Activated CD4-positive, alpha-beta T cell treated with anti-CD3 and anti-CD28 coated beads, Interleukin-10, Interleukin-2, amounts not matched to agents 100 ng/mL and 50 ng/mL, durations not matched to agents 16 hours and 8 hours (primary cell): ENCODE data around the gene SIL1.
A peak's percentile ranks its signal among the peaks of the same experiment; 100 is the strongest.
"Not testable (repeated sequence)": the region's sequence is repeated elsewhere in the genome, so short reads cannot be mapped to it uniquely, and the experiment has no call there.

ENCODE experiments used
- DNase-seq: peaks from one replicate; pipeline ENCODE4 v3.0.0-alpha.2; 2020

Gene SIL1

DNA sequence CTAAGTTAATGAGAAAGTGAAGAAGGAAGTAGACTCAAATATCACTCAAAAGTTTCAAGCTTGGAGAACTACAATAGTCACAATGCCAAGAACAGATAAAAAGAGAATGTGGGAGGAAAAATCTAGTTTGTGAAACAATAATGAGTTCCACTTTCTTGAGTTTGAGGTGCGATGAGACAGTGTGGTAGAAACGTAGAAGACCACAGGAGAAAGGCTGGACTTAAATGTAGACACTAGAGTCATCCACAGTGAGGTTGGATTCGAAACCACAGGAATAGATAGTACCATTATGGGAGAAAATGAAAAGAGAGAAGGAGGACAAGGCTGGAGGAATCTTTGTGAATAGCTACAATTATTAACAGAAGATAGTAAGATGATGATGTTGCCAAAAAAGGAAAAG, 182.0 kb downstream of the SIL1 start:
- no peak for DNase-seq

DNA sequence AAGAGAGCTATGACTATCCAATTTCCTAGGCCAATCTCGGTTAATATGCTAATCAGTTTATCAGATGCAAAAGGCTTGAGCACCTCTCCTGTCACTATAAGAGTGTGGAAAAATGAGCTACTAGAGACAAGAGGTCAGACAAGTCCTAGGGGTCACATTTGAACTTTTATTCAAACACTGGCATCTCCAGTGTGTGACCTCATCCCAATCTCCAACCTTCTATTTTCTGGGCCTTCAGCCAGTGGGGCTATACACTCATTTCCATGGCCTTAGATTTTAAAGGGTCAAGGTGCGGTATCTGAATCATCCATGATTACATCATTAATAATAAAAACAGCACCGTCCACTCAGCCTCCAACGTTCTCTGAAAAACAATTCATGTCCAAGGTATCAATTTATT, 183.4 kb downstream of the SIL1 start:
- DNase-seq, result no peak

- DNase-seq, result no peak
Measured at GRCh38 chr5:139012176-139012575, 186.0 kb downstream of the SIL1 start.

DNA sequence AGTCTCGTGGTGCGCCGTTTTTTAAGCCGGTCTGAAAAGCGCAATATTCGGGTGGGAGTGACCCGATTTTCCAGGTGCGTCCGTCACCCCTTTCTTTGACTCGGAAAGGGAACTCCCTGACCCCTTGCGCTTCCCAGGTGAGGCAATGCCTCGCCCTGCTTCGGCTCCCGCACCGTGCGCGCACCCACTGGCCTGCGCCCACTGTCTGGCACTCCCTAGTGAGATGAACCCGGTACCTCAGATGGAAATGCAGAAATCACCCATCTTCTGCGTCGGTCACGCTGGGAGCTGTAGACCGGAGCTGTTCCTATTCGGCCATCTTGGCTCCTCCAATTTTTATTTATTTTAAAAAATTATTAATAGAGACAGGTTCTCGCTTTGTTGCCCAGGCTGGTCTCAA, 187.0 kb downstream of the SIL1 start:
- not testable (repeated sequence) for DNase-seq

- DNase-seq, result no peak
Measured at GRCh38 chr5:139004374-139005307, 193.5 kb downstream of the SIL1 start.

- DNase-seq, result no peak
Measured at GRCh38 chr5:138999674-139000073, 198.5 kb downstream of the SIL1 start.

- DNase-seq, result no peak
Measured at GRCh38 chr5:138998521-138998920, 199.6 kb downstream of the SIL1 start.

DNA sequence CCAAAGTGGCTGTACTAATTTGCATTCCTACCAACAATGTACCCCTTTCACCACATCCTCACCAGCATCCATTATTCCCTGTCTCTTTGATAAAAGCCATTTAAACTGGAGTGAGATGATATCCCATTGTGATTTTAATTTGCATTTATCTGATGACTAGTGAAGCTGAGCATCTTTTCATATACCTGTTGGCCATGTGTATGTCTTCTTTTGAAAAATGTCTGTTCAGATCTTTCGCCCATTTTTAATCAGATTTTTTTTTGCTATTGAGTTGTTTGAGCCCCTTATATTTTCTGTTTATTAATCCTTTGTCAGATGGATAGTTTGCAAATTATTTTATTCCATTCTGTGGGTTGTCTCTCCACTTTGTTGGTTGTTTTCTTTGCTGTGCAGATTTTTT, 202.0 kb downstream of the SIL1 start:
- no peak for DNase-seq

- DNase-seq, result no peak
Measured at GRCh38 chr5:138990986-138991590, 207.1 kb downstream of the SIL1 start.

DNA sequence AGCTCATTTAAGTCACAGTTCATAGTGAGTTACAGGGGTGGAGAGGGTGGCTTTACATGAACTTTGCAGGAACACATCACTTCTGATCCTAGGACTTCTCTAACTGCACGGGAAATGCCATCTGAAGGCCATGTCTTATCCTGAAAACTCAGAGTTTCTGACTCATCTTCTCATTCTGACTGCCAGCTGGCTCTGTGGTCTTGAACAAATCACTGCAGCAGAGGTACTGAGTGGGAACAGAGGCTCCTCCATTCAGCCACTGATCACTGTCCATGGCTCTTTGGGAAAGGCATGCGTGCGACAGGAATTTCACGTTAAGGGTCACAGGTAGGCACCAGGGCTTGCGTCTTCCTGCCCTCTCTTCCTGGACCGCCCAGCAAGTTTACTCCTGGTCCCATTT, 208.4 kb downstream of the SIL1 start:
- DNase-seq, result no peak

DNA sequence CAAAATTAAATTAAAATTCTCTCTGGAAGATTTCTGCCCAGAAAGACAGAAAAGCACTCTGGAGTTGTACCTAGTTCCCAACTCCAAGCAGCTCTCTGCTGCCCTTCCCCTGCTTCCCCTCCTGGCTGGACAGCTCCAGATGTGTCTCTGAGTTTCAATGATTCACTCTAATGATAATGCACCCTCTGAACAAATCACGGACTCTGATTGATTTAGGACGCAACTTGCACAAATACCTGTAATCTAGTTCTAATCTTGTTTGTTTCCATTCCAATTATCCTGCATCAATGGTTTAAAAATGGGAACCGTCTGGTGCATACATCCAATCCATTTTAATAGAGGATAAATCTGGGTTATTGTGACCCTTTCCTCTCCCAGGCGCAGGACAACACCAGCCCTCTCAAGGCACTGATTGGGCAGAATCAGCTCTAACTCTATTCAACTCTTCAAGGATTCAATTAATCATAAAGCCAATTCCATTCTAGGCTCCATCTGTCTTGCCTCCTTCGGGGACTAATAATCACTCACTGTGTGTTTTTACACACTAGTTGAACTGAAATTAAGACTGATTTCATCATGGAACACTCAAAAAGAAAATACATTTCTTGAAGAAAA, 211.9 kb downstream of the SIL1 start:
- DNase-seq, result no peak

GRCh38 chr5:138985683-138986082, 212.5 kb downstream of the SIL1 start:
- DNase-seq, result no peak

- no peak for DNase-seq
Measured at GRCh38 chr5:138985256-138985655, 212.9 kb downstream of the SIL1 start.

DNA sequence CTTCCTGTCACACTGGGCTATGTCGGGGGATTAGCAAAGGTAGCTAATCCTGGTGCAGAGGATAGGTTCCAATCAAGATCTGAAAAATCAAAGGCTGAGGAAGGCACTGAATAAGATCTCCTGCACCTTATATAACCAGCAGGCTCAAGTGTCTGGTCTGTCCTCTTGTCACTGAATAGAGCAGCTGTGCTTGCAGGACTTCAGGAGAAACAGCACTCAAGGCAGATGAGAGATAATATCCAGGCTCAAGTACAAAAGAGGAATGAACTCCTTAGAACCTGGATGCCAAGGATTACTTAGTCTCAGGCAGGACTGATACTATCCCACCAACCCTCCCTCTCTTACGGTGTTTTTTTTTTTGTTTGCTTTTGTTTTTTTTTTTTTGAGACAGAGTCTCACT, 214.2 kb downstream of the SIL1 start:
- DNase-seq, result no peak

GRCh38 chr5:138981586-138981985, 216.6 kb downstream of the SIL1 start:
- DNase-seq, result peak; percentile 34

GRCh38 chr5:138981131-138981530, 217.0 kb downstream of the SIL1 start:
- no peak for DNase-seq

GRCh38 chr5:138980441-138980840, 217.7 kb downstream of the SIL1 start:
- DNase-seq, result no peak

DNA sequence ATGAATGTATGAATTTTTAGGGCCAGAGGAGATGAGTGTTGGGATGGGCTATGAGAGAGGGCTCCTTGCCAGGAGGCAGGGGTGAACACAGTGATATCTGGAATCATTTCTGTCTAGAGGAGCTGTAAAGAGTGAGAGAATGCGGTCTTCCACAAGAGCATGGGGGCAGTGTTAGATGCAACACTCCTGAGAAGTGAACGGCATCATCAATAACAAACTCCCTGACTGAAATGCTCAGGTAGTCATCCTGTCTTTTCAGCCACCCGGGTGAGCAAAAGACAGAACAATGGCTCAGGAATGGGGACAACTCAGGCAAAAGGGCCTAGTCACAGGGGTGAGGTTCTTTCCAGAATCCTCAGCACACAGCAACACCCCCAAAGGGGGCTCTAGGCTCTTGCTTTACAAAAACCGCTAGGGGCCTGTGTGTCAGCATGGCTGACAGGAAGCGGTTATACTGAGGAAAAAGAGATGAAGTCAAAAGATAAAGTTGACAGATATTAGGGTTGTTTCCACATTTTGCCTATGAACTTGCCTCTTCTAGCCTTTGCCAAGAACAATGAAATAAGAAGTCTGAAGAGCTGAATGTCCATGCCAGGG, 218.4 kb downstream of the SIL1 start:
- DNase-seq, result peak; percentile 62

DNA sequence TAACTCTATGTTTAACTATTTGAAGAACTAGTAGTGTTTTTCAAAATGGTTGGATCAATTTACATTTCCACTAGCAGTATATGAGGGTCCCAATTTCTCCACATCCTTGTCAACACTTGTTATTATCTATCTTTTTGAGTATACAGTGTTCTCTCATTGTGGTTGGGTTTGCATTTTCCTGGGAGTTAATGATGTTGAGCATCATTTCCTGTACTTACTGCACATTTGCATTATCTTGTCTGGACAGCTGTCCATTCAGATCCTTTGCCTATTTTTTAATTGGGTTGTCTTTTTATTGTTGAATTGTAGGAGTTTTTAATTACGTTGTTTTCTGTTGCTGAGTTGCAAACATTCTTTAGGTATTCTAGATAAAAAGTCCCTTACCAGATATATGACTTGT, 219.6 kb downstream of the SIL1 start:
- DNase-seq, result no peak

DNA sequence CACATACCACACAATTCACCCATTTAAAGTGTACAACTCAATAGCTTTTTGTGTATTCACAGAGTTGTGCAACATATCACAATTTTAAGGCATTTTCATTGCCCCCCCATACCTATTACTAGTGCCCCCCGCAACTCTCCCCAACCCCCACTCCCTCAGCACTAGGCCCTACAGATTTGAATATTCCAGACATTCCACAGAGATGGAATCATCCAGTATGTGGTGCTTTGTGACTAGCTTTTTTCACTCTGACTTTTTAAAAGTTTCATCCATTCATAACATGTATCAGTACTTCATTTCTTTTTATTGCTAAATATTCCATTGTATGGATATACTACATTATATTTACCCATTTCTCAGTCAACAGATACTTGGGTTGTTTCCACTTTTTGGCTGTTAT, 220.1 kb downstream of the SIL1 start:
- no peak for DNase-seq

DNA sequence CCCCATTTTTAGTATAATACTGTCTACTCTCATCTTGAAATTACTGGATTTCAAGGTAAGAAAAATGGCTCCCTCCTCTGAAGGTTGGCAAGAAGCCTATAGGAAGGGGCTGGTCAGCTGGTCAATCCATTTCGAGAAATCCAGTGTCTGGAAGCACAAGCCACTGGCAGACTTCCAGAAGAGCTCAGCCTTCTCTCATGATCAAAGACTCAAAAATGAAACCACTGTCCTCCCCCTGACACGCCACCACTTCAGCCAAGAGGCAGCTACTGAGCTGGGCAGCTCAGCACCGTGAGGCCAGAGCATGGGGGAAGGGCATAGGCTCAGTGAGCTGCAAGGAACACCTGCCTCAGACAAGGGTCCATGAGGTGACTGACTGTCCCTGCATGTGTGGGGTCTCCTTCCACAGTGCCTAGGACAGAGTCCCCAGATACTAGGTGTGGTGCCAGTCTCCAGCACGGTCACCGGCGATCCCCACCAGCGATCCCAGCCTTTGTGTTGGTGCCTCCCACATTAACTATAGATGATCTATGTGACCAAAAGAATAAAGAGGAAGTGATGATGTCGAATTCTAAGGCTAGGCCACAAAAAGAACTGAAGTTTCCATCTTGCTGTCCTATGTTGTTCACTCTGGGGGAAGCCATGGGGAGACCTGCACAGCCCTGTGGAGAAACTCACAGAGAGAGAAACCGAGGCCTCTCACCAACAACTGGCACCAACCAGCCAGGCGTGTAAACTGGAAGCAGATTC, 222.9 kb downstream of the SIL1 start:
- no peak for DNase-seq

- DNase-seq, result no peak
Measured at GRCh38 chr5:138974227-138975063, 223.7 kb downstream of the SIL1 start.
